H9 (cell line): ENCODE measurements around the gene ZNF146. TPM values are rescaled to one million over a fixed set of nuclear protein-coding genes. Genes with fewer than 3 reads are reported as not detected.
"Not testable (repeated sequence)": the region's sequence is repeated elsewhere in the genome, so short reads cannot be mapped to it uniquely, and the experiment has no call there.

ENCODE experiments used
- DNase-seq: peaks from one replicate; pipeline ENCODE4 v3.0.0-alpha.2; 2017
- H2AFZ ChIP-seq: one replicate; pipeline ENCODE4 v1.6.1; 2013; ENCODE audit warnings: mild to moderate bottlenecking, low read length, control low read depth, moderate library complexity
- H2AK5ac ChIP-seq: 2 replicates; pipeline ENCODE4 v1.6.1; 2013; ENCODE audit warnings: low read length, control low read depth, mixed read lengths; ENCODE audit not compliant: insufficient read length
- H2BK120ac ChIP-seq: one replicate; pipeline ENCODE4 v1.6.1; 2013; ENCODE audit warnings: low read depth, mild to moderate bottlenecking, low read length, control low read depth, inconsistent platforms; ENCODE audit not compliant: poor library complexity, severe bottlenecking
- H2BK12ac ChIP-seq: 2 replicates; pipeline ENCODE4 v1.6.1; 2013; ENCODE audit warnings: low read length, control low read depth, mixed read lengths, low read depth; ENCODE audit not compliant: insufficient read length
- H2BK15ac ChIP-seq: 2 replicates; pipeline ENCODE4 v1.6.1; 2013; ENCODE audit warnings: low read depth, low read length, control low read depth
- H2BK20ac ChIP-seq: one replicate; pipeline ENCODE4 v1.6.1; 2013; ENCODE audit warnings: low read depth, mild to moderate bottlenecking, low read length, control low read depth, inconsistent platforms; ENCODE audit not compliant: poor library complexity, severe bottlenecking
- H2BK5ac ChIP-seq: 2 replicates; pipeline ENCODE4 v1.6.1; 2013; ENCODE audit warnings: low read length, control low read depth, mixed read lengths; ENCODE audit not compliant: insufficient read length
- H3K14ac ChIP-seq: 2 replicates; pipeline ENCODE4 v1.6.1; 2013; ENCODE audit warnings: low read length, control low read depth; ENCODE audit not compliant: insufficient read depth
- H3K18ac ChIP-seq: 2 replicates; pipeline ENCODE4 v1.6.1; 2013; ENCODE audit warnings: low read depth, mild to moderate bottlenecking, mixed read lengths, low read length, control low read depth; ENCODE audit not compliant: insufficient read length
- H3K23ac ChIP-seq: 2 replicates; pipeline ENCODE4 v1.6.1; 2013; ENCODE audit warnings: low read length, control low read depth, mixed read lengths, low read depth; ENCODE audit not compliant: insufficient read length
- H3K23me2 ChIP-seq: 2 replicates; pipeline ENCODE4 v1.6.1; 2013; ENCODE audit warnings: low read depth, mild to moderate bottlenecking, mixed read lengths, low read length, control low read depth; ENCODE audit not compliant: insufficient read length, poor library complexity, severe bottlenecking
- H3K27ac ChIP-seq: 2 replicates; pipeline ENCODE4 v1.5.1; 2013; ENCODE audit warnings: low read length, control low read depth, mixed read lengths, low read depth; ENCODE audit not compliant: insufficient read length
- H3K27me3 ChIP-seq: 2 replicates; pipeline ENCODE4 v1.6.1; 2013; ENCODE audit warnings: low read length, control low read depth, inconsistent platforms; ENCODE audit not compliant: insufficient read depth
- H3K4ac ChIP-seq: 2 replicates; pipeline ENCODE4 v1.6.1; 2013; ENCODE audit warnings: low read depth, mild to moderate bottlenecking, control low read depth, inconsistent platforms, low read length, moderate library complexity
- H3K4me1 ChIP-seq: 2 replicates; pipeline ENCODE4 v1.6.1; 2013; ENCODE audit warnings: low read length, control low read depth, inconsistent platforms; ENCODE audit not compliant: insufficient read depth
- H3K4me2 ChIP-seq: 2 replicates; pipeline ENCODE4 v1.6.1; 2013; ENCODE audit warnings: low read length, control low read depth, mixed read lengths; ENCODE audit not compliant: insufficient read length, insufficient read depth
- H3K56ac ChIP-seq: 2 replicates; pipeline ENCODE4 v1.6.1; 2013; ENCODE audit warnings: low read depth, mild to moderate bottlenecking, mixed read lengths, low read length, control low read depth; ENCODE audit not compliant: insufficient read length
- H3K79me1 ChIP-seq: 2 replicates; pipeline ENCODE4 v1.6.1; 2013; ENCODE audit warnings: low read depth, mild to moderate bottlenecking, moderate library complexity, low read length, control low read depth, inconsistent platforms; ENCODE audit not compliant: insufficient read depth, poor library complexity, severe bottlenecking
- H3K79me2 ChIP-seq: 2 replicates; pipeline ENCODE4 v1.6.1; 2013; ENCODE audit warnings: low read length, control low read depth, inconsistent platforms; ENCODE audit not compliant: insufficient read depth
- H3K9ac ChIP-seq: 2 replicates; pipeline ENCODE4 v1.6.1; 2013; ENCODE audit warnings: low read length, control low read depth, mixed read lengths; ENCODE audit not compliant: insufficient read length; ENCODE audit errors: extremely low read depth
- H3K9me3 ChIP-seq: one replicate; pipeline ENCODE4 v1.6.1; 2013; ENCODE audit warnings: low read depth, low read length, inconsistent platforms; ENCODE audit not compliant: control insufficient read depth
- H3T11ph ChIP-seq: one replicate; pipeline ENCODE4 v1.6.1; 2013; ENCODE audit warnings: mild to moderate bottlenecking, low read length, control low read depth, inconsistent platforms
- H4K20me1 ChIP-seq: one replicate; pipeline ENCODE4 v1.6.1; 2013; ENCODE audit not compliant: control insufficient read depth, insufficient read length, insufficient read depth
- H4K5ac ChIP-seq: 2 replicates; pipeline ENCODE4 v1.6.1; 2013; ENCODE audit warnings: low read depth, mild to moderate bottlenecking, mixed read lengths, low read length, control low read depth; ENCODE audit not compliant: insufficient read length
- H4K8ac ChIP-seq: replicated peaks from 2 replicates; pipeline ENCODE4 v1.6.1; 2013; ENCODE audit warnings: low read length, control low read depth, mixed read lengths, low read depth; ENCODE audit not compliant: insufficient read length
- H4K91ac ChIP-seq: 2 replicates; pipeline ENCODE4 v1.6.1; 2013; ENCODE audit warnings: low read depth, mild to moderate bottlenecking, moderate library complexity, mixed read lengths, low read length, control low read depth; ENCODE audit not compliant: insufficient read length
- H3K27ac Mint-ChIP-seq, 3 experiments: 2 replicates in 2 of 3; 3 replicates in 1 of 3; pipeline ENCODE4 v1.8.0; 2020 to 2021; ENCODE audit warnings: mixed read lengths in 3 of 3, mild to moderate bottlenecking in 1 of 3, moderate library complexity in 1 of 3
- H3K27me3 Mint-ChIP-seq: 2 replicates; pipeline ENCODE4 v1.8.0; 2021; ENCODE audit warnings: low read depth, mild to moderate bottlenecking, moderate library complexity, mixed read lengths
- H3K36me3 Mint-ChIP-seq, 3 experiments: 2 replicates in 2 of 3; 3 replicates in 1 of 3; pipeline ENCODE4 v1.8.0; 2020 to 2021; ENCODE audit warnings: low read depth in 3 of 3, mixed read lengths in 3 of 3; ENCODE audit not compliant: insufficient read depth in 1 of 3
- H3K4me1 Mint-ChIP-seq, 2 experiments: 2 replicates each; pipeline ENCODE4 v1.8.0; 2020; ENCODE audit warnings: mixed read lengths in 2 of 2
- H3K4me3 Mint-ChIP-seq, 2 experiments: 2 replicates in 1 of 2; 3 replicates in 1 of 2; pipeline ENCODE4 v1.8.0; 2020 to 2021; ENCODE audit warnings: mild to moderate bottlenecking in 2 of 2, mixed read lengths in 2 of 2, moderate library complexity in 1 of 2
- H3K9me3 Mint-ChIP-seq, 2 experiments: 2 replicates in 1 of 2; 3 replicates in 1 of 2; pipeline ENCODE4 v1.8.0; 2020; ENCODE audit warnings: mild to moderate bottlenecking in 2 of 2, mixed read lengths in 2 of 2, moderate library complexity in 1 of 2
- CTCF ChIP-seq: fragments of 200-600 bp; sonication (generic); conservative IDR thresholded peaks from 3 replicates; pipeline ENCODE4 v1.8.0; 2021; ENCODE audit warnings: antibody characterized with exemption, mild to moderate bottlenecking
- WGBS: extraction: QIAGEN DNeasy Blood & Tissue Kit; methylation state at CpG from one replicate; pipeline ENCODE4 v1.1.7; 2013; ENCODE audit warnings: missing lambda C conversion rate, low lambda C conversion rate, mixed read lengths; ENCODE audit not compliant: insufficient read length; ENCODE audit errors: extremely low coverage; 5-methylcytosine and 5-hydroxymethylcytosine counted together
- total RNA-seq: library from RNA; stranded (reverse); gene quantifications from 2 replicates; pipeline ENCODE4 v1.2.1, GENCODE V29; 2021

Gene ZNF146
- total RNA-seq, 1 experiment from 2014 or later, result 166 TPM

- H3K36me3 Mint-ChIP-seq, result no peaks in the 10 kb centered on the region; a peak in 1 of 7 replicates
- WGBS, result no CpG with 5 or more reads among the region's 5 CpGs
- no peak for DNase-seq
Measured at GRCh38 chr19:36172852-36173251, 42.1 kb upstream of the ZNF146 start.

GRCh38 chr19:36173846-36174245 lies 41.1 kb upstream of the ZNF146 start:
- not testable (repeated sequence) for H3K18ac ChIP-seq, H2BK120ac ChIP-seq, H3K27me3 ChIP-seq, H2BK5ac ChIP-seq, H4K91ac ChIP-seq, H3K4me2 ChIP-seq, H4K20me1 ChIP-seq, H3K9me3 ChIP-seq, H3K27ac ChIP-seq, H3T11ph ChIP-seq, H4K5ac ChIP-seq, H3K23ac ChIP-seq, H3K23me2 ChIP-seq, H2BK15ac ChIP-seq, H2AK5ac ChIP-seq, H2BK20ac ChIP-seq, H4K8ac ChIP-seq, H3K79me2 ChIP-seq, H3K4ac ChIP-seq, H3K9ac ChIP-seq, H3K36me3 Mint-ChIP-seq, H3K4me1 ChIP-seq, H2BK12ac ChIP-seq, H3K9me3 Mint-ChIP-seq, H3K56ac ChIP-seq, H3K27me3 Mint-ChIP-seq, DNase-seq, H3K27ac Mint-ChIP-seq, H3K79me1 ChIP-seq, H3K14ac ChIP-seq, H3K4me3 Mint-ChIP-seq, H2AFZ ChIP-seq
- H3K4me1 Mint-ChIP-seq, result peaks cover 10 to 11% of the 10 kb centered on the region in 2 experiments; a peak in 2 of 4 replicates
- no CpG with 5 or more reads among the region's 8 CpGs for WGBS

More at GRCh38 chr19:36172852-36173251, 42.1 kb upstream of the ZNF146 start:
- no peak overlapping the region for H3K27ac ChIP-seq
- no peaks in the 10 kb centered on the region for H3K79me1 ChIP-seq
- H3K27me3 Mint-ChIP-seq, result peaks cover 3% of the 10 kb centered on the region; the same call in 1 of the 2 replicates
- no peaks in the 10 kb centered on the region for H4K20me1 ChIP-seq
- H4K5ac ChIP-seq, result no peak overlapping the region
- no peak overlapping the region for H4K8ac ChIP-seq
- no peaks in the 10 kb centered on the region for H3K27me3 ChIP-seq
- no peak overlapping the region for H2BK12ac ChIP-seq
- H3K4me1 ChIP-seq, result no peaks in the 10 kb centered on the region; the same call in 1 of the 2 replicates
- H4K91ac ChIP-seq, result no peak overlapping the region
- no peak overlapping the region for H3T11ph ChIP-seq
- H2BK5ac ChIP-seq, result no peak overlapping the region
- no peak overlapping the region for H3K4me2 ChIP-seq
- no peak overlapping the region for H3K4me3 Mint-ChIP-seq
- no peaks in the 10 kb centered on the region for H3K79me2 ChIP-seq
- no peak overlapping the region for H3K27ac Mint-ChIP-seq
- H3K14ac ChIP-seq, result no peak overlapping the region
- TF ChIP-seq CTCF, result no peak
- H3K18ac ChIP-seq, result no peak overlapping the region
- no peaks in the 10 kb centered on the region for H3K9me3 ChIP-seq
- H3K23ac ChIP-seq, result no peak overlapping the region
- peaks cover 10 to 11% of the 10 kb centered on the region in 2 experiments; a peak in 2 of 4 replicates for H3K4me1 Mint-ChIP-seq
- H3K9ac ChIP-seq, result no peak overlapping the region
- no peak overlapping the region for H2BK15ac ChIP-seq
- no peak overlapping the region for H3K56ac ChIP-seq
- no peak overlapping the region for H2AK5ac ChIP-seq
- H2BK120ac ChIP-seq, result no peak overlapping the region
- H3K23me2 ChIP-seq, result no peaks in the 10 kb centered on the region
- no peaks in the 10 kb centered on the region; a peak in 1 of 5 replicates for H3K9me3 Mint-ChIP-seq
- H2AFZ ChIP-seq, result no peak overlapping the region
- H2BK20ac ChIP-seq, result no peak overlapping the region
- no peak overlapping the region for H3K4ac ChIP-seq
